ENCODE results near the gene PCP4L1. TPM values are rescaled to one million over a fixed set of nuclear protein-coding genes. Genes with fewer than 3 reads are reported as not detected.

The PCP4L1 gene
- polyA plus RNA-seq, 2 donors: 10.0 to 16.2 TPM

DNA sequence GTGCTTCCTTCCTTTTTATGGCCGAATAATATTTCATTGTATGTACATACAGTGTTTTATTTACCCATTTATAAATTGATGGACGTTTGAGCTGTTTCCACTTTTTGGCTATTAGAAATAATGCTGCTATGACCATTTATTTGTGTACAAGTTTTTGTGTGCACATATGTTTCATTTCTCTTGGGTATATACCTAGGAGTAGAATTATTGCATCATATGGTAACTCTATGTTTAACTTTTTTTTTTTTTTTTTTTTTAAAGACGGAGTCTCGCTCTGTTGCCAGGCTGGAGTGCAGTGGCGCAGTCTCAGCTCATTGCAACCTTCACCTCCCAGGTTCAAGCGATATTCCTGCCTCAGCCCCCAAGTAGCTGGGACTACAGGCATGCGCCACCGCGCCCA, 74.6 kb downstream of the PCP4L1 start:
- Histone ChIP-seq H3K9me3 (ENCODE audit: control insufficient read depth in 2 of 2, insufficient read depth in 1 of 2, low read depth in 1 of 2, low read length in 1 of 2) (no peaks in the 10 kb centered on the region), H3K27ac (ENCODE audit: low read depth in 2 of 2, low read length in 1 of 2) (no peak overlapping the region), H3K27me3 (ENCODE audit: control insufficient read depth in 1 of 2, insufficient read depth in 2 of 2, low read length in 2 of 2) (no peaks in the 10 kb centered on the region), H3K36me3 (ENCODE audit: control insufficient read depth in 2 of 2, insufficient read depth in 2 of 2, low read length in 1 of 2) (peaks cover 2 to 8% of the 10 kb centered on the region in 2 donors), H3K4me3 (ENCODE audit: low read depth in 1 of 2, low read length in 2 of 2) (no peak overlapping the region), H3K4me1 (ENCODE audit: control insufficient read depth in 2 of 2, insufficient read depth in 2 of 2, low read length in 1 of 2) (no peaks in the 10 kb centered on the region)
- 94 to 96% methylated on average over 9 of the region's 9 CpGs for WGBS, 2 donors

Other genes starting within 250 kb of the PCP4L1 start
- 10 to 100 TPM; 56.5 to 76.4 TPM for gene F11R, start 237.6 kb upstream of the PCP4L1 start, polyA plus RNA-seq
- 100 to 1,000 TPM in 1 of 2 donors, 10 to 100 TPM in 1; 92.4 to 117 TPM for gene TSTD1, start 219.8 kb upstream of the PCP4L1 start, polyA plus RNA-seq
- gene USF1, start 212.8 kb upstream of the PCP4L1 start, polyA plus RNA-seq: 10 to 100 TPM; 37.6 to 50.1 TPM
- gene ARHGAP30, start 188.9 kb upstream of the PCP4L1 start, polyA plus RNA-seq: 1 to 10 TPM; 7.9 to 9.5 TPM
- gene NECTIN4, start 169.2 kb upstream of the PCP4L1 start, polyA plus RNA-seq: 10 to 100 TPM; 44.9 to 80.5 TPM
- 1 to 10 TPM; 1.8 to 2.5 TPM for gene KLHDC9, start 160.4 kb upstream of the PCP4L1 start, polyA plus RNA-seq
- 100 to 1,000 TPM; 116 to 186 TPM for gene PFDN2, start 140.7 kb upstream of the PCP4L1 start, polyA plus RNA-seq
- gene NIT1, start 140.6 kb upstream of the PCP4L1 start, polyA plus RNA-seq: 10 to 100 TPM; 28.0 to 28.5 TPM
- 10 to 100 TPM; 15.5 to 24.4 TPM for gene DEDD, start 126.1 kb upstream of the PCP4L1 start, polyA plus RNA-seq
- 100 to 1,000 TPM in 1 of 2 donors, 10 to 100 TPM in 1; 94.3 to 132 TPM for gene UFC1, start 104.8 kb upstream of the PCP4L1 start, polyA plus RNA-seq
- gene USP21, start 99.2 kb upstream of the PCP4L1 start, polyA plus RNA-seq: 10 to 100 TPM; 16.5 to 22.9 TPM
- gene PPOX, start 92.3 kb upstream of the PCP4L1 start, polyA plus RNA-seq: 10 to 100 TPM; 11.7 to 29.6 TPM
- gene B4GALT3, start 81.2 kb upstream of the PCP4L1 start, polyA plus RNA-seq: 10 to 100 TPM; 18.3 to 18.8 TPM
- 1 to 10 TPM in 1 of 2 donors, under 1 TPM in 1; 0.82 to 1.1 TPM for gene ADAMTS4, start 59.7 kb upstream of the PCP4L1 start, polyA plus RNA-seq
- gene NDUFS2, start 56.4 kb upstream of the PCP4L1 start, polyA plus RNA-seq: 10 to 100 TPM; 27.8 to 76.0 TPM
- 10 to 100 TPM; 10.0 to 14.0 TPM for gene FCER1G, start 43.5 kb upstream of the PCP4L1 start, polyA plus RNA-seq
- gene APOA2, start 35.1 kb upstream of the PCP4L1 start, polyA plus RNA-seq: not detected
- gene TOMM40L, start 32.7 kb upstream of the PCP4L1 start, polyA plus RNA-seq: 10 to 100 TPM in 1 of 2 donors, 1 to 10 TPM in 1; 8.0 to 10.5 TPM
- gene NR1I3, start 20.5 kb upstream of the PCP4L1 start, polyA plus RNA-seq: under 1 TPM in 1 of 2 donors, not detected in 1; 0.07 TPM
- gene MPZ, start 51.2 kb downstream of the PCP4L1 start, polyA plus RNA-seq: 1 to 10 TPM; 1.4 to 1.6 TPM
- gene SDHC, start 55.6 kb downstream of the PCP4L1 start, polyA plus RNA-seq: 100 to 1,000 TPM in 1 of 2 donors, 10 to 100 TPM in 1; 40.6 to 148 TPM
- gene CFAP126, start 109.1 kb downstream of the PCP4L1 start, polyA plus RNA-seq: not detected
- gene FCGR2A, start 246.7 kb downstream of the PCP4L1 start, polyA plus RNA-seq: 1 to 10 TPM; 2.2 to 2.3 TPM